NCI-H1048 (cell line): ENCODE measurements around the gene USH2A.

Experiments
- DNase-seq: peaks from one replicate; lab custom pipeline; 2025; lab: John Stamatoyannopoulos, UW

Gene USH2A

DNA sequence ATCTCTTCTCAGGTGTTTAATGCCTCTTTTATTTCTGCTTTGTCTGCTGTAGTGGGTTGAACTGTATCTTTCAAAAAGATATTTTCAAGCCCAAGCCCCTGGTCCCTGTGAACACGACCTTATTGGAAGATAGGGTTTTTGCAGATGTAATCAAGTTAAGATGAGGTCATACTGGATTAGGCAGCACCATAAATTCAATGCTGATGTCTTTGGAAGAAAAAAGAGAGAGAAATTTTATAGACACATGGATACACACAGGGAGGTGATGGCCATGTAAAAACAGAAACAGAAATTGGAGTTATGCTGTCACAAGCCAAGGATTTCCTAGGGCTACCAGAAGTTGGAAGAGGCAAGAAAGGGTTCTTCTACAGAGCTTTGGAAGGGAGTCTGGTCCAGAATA, 554.7 kb downstream of the USH2A start:
- DNase-seq = no peak

- DNase-seq = no peak
These were observed 558.2 kb downstream of the USH2A start for GRCh38 chr1:215865060-215865459.

GRCh38 chr1:215863796-215864195, 559.5 kb downstream of the USH2A start:
- DNase-seq = no peak

DNA sequence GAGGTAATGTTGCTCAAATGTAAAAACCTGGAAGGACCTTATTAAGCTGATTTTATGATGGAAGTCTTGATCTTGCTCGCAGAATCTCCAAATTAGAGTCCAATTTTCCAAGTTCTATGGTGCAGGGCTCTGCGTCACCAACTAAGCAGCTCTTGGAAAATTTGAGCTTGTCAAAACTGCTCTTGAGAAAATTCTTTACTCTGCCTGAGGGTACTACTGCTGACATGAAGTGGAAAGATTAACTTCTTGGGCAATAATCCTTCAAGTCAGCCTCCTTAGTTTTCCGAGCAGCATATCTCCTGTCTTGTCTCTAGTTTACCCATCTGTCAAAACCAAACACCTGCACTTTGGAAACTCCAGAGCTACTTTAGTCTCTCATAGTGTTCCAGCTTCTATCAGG, 562.4 kb downstream of the USH2A start:
- DNase-seq = no peak

DNA sequence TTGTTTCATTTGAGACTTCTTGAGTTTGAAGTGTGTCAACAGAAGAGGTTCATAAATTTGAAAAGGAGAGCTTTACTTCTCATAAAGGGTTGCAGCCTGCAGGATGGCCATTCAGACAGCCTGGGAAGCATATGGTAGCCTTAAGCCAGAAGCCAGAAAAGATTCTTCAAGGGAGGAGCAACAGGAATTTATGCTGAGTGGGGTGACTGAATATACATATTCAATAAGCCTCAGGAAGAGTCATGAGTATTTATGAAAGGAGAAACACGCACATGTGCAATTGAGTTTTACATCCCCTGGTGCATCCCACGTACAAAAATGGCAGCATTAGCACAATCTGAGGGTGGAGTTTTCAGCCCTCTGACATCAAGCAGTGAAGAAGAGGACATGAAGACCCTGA, 565.9 kb downstream of the USH2A start:
- DNase-seq = no peak

GRCh38 chr1:215845234-215845891, 577.9 kb downstream of the USH2A start:
- DNase-seq = no peak

DNA sequence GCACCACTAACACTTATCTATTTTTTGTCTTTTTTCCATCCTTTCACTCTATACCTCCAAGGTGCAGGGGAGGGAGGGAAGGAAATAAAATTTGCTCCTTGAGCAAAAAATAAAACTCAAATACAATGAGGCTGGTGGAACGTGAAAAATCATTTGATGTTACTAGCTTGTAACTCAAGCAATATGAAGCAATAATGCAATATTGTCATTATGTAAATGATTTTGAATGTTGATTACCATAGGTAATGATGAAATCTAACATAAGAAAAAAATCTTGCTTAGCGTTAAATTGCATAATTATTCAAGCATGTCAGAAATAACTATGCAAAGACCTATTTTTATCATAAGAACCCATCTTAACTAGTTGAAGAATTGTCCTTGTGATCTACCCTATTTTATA, 578.5 kb downstream of the USH2A start:
- DNase-seq = no peak

DNA sequence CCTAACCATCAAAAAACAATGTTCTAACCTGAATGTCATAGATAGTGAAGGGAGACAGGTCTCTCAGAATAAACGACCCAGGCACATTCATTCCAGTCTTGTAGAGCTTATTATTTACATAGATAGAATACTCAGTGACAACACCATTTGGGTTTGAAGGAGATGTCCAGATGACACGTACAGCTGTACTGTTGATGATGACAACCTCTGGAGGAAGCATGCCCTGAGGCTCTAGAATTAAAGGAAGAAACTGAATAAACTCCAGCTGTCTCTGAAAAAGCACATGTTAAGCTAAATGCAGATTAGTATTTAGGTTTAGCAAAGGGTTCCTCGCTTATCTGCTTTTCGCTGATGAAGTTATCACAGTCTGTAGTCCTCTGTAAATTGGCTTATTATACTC, 579.0 kb downstream of the USH2A start:
- DNase-seq = no peak

- no peak for DNase-seq
These were observed 580.3 kb downstream of the USH2A start for GRCh38 chr1:215842905-215843304.

- DNase-seq = no peak
These were observed 587.3 kb downstream of the USH2A start for GRCh38 chr1:215835951-215836350.

- no peak for DNase-seq
These were observed 589.1 kb downstream of the USH2A start for GRCh38 chr1:215833941-215834729.

- no peak for DNase-seq
These were observed 592.9 kb downstream of the USH2A start for GRCh38 chr1:215830226-215830810.

DNA sequence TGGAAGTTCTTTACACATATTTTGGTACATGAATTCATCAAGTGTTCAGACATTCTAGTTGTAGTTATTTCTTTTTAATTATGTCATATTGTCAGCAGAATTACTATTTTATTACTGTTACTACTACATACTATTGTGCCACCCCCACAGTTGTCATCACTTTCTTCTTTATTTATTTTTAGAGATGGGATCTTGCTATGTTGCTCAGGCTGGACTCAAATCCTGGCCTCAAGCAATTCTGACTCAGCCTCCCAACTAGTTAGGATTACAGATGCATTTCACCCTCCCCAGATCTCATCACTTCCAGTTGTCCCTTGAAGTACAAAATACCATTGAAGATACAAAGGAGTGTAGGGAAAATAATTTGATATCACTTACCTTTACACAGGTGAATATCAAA, 598.2 kb downstream of the USH2A start:
- no peak for DNase-seq

- DNase-seq = no peak
These were observed 599.0 kb downstream of the USH2A start for GRCh38 chr1:215824245-215824644.

- DNase-seq = no peak
These were observed 604.1 kb downstream of the USH2A start for GRCh38 chr1:215819114-215819513.

GRCh38 chr1:215807911-215808436, 615.3 kb downstream of the USH2A start:
- DNase-seq = no peak

- DNase-seq = no peak
These were observed 616.0 kb downstream of the USH2A start for GRCh38 chr1:215807218-215807617.

GRCh38 chr1:215797859-215798258, 625.4 kb downstream of the USH2A start:
- DNase-seq = no peak

GRCh38 chr1:215794156-215794555, 629.1 kb downstream of the USH2A start:
- DNase-seq = no peak

DNA sequence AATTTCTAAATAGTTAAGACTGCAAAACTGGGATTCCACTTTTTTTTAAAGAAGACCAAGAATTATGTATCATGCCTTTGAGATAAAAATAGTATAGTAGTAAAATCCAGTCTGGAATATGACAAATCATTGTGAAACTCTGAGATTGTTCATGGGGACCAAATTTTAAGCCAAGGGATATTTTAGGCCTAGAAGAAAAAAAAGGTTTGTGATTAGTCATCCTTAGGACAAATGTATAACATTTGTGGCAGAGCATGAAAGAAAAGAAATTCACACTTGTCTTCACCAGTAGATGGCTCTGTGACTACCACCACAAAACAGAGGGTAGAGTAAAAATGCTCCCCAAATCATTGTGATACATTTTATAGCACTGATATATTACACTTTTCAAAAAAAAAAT, 630.1 kb downstream of the USH2A start:
- DNase-seq = no peak

GRCh38 chr1:215792446-215792845, 630.8 kb downstream of the USH2A start:
- DNase-seq = no peak

DNA sequence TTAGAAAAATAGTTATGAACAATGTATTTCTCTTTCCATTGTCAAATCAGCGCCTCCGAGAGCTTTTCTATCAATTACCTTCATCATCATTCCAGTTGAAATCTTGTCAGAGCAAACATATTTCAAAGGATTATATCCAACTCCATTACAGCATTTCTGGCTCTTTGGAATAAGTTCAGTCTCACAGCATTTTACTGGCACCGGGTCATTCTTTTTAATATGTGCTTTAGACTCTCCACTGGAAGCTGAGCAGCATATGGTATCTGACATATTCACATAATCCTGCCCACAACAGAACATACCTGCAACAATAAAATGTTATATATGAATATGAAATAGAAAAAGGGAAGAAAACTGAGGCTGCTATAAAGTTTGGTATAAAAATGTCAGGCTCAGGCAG, 633.3 kb downstream of the USH2A start:
- no peak for DNase-seq

DNA sequence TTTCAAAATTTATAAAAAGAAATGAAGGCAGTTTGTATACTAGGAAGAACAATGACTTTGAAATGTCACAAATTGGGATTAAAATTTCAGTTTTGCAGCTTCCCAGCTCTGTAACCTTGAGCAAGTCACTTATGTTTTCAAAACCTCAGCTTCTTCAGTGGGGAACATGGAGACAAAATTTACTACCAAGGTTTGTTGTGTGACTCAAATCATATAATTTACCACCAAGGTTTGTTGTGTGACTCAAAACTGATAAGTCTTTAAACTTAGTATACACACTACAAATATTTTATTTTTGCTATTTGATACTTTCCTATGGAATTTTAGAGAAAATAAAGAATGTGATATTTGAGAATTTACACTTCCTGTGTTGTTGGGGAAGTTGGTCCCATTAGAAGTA, 636.3 kb downstream of the USH2A start:
- DNase-seq = no peak
